ENCODE data around the gene LRFN2.
A peak's percentile ranks its signal among the peaks of the same experiment; 100 is the strongest.

The LRFN2 gene

DNA sequence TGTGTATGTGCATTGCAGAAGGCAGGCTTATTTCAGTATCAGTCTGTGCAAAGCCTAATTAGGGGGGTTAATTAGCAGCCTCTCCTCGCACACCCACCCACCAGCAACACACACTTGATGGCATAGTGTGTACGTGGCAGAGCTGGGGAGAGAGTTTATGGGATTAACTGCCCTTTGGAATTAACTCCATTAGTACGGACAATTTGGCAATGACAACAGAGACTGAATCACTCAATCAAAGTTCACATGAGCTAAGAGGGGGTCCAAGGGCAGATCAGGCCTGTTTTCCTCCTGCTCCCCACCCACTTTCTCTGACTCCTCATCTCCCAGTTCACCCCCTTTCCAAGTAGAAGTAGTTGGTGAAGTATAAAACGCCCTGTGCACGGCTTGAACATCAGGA lies 69.5 kb downstream of the LRFN2 start:
- DNase-seq (ENCODE audit: low spot score): no peak

DNA sequence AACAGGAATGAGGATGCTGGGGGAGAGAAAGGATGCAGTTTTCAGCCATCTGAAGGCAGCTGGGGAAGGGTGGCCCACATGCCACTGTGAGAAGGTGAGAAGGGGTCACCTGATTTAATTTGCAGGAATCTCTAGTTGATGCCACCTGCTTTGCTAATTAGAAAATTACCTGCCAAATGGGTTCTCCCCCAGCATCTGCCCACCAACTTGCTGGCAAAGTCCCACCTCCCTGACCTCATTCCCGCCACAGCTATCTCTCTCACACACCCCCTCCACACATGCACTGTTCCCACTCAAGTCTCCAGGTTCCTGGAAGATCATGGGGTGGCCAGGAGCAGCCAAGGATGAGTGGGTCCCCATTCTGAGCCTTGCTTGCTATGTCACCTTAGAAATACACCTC lies 70.7 kb downstream of the LRFN2 start:
- no peak for DNase-seq (ENCODE audit: low spot score)

DNA sequence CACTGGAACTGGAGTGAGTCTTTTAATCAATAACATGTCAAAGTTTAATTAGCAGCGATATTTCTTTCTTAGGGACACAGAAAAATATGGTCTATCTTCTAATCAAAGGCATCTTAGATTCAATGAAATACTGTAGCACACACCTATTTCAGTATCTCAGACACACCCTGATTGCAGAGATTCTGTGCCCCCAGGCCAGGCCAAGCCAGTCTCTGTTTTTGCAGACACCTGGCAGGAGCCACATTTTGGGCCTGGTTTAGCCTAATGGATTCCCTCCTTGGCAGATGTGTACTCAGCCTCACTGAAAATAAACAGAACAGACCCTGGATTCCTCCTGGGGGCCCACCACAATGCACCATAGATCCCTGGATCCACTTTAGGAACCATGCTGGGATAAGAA lies 74.8 kb downstream of the LRFN2 start:
- DNase-seq (ENCODE audit: low spot score): no peak

DNA sequence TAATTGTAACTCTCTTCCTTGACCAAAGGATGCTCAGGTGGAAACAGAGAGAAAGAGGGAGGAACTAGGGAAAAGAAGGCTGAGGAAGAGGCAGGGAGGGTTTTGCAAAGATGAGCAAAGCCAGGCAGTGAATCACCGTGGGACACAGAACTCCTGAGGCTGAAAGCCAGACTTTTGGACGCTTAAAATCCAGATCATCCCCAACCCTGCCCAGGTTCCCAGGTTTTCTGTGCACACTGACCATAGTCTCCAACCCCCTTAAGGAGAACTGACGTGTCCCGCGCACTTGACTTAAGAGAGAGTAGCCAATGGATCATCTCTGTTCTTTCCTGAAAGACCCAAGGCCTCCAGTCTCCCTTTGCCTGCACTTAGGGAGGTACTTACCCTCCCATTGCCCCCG lies 75.3 kb downstream of the LRFN2 start:
- no peak for DNase-seq (ENCODE audit: low spot score)

DNA sequence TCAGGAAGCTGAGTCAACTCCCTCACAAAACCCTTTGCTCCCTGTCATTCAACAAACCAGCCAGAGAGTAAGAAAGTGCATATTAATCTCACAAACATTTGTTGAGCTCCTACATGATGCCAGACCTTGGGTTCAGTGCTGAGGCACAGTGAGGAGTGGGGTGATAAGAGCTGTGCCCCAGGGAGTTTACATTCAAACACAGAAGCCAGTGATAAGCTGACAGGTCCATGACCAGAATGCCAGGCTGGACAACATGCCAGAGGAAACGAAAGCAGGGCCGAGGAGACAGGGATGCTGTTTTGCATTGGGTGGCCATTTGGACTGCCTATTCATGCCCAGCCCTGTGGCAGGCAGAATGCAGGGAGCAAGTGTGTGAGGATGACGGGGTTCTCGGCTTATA lies 76.7 kb downstream of the LRFN2 start:
- no peak for DNase-seq (ENCODE audit: low spot score)

DNA sequence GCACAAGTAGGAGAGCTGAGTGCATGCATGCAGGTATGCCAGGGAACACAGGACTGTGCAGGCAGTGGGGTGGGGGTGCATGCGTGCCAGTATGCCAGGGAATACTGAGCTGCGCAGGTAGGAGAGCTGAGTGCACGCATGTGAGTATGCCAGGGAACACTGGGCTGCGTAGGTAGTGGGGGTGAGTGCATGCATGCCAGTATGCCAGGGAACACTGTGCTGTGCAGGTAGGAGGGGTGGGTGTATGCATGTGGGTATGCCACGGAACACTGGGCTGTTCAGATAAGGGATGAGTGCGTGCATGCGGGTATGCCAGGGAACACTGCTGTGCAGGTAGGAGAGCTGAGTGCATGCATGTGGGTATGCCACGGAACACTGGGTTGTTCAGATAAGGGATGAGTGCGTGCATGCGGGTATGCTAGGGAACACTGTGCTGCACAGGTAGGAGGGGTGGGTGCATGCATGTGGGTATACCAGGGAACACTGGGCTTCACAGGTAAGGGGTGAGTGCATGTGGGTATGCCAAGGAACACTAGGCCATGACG lies 77.4 kb downstream of the LRFN2 start:
- peak; percentile 21 for DNase-seq (ENCODE audit: low spot score)

DNA sequence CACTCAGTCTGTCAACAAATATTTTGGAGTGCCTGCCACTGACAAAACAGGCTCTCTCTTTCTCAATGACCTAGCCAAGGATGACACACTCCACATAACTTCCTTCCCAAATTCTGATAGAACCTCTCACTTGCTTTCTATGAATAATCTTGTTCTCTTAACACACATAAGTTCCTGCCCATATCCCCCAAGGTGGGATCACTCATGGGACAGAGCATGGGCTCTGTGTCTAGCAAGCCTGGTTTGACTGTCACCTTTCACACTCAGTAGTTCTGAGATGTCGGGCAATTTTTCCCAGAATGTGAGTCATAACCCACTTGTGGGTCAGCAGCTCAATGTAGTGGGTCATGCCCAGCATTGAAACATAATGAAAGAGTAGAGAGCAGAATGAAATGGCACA lies 78.1 kb downstream of the LRFN2 start:
- no peak for DNase-seq (ENCODE audit: low spot score)

DNA sequence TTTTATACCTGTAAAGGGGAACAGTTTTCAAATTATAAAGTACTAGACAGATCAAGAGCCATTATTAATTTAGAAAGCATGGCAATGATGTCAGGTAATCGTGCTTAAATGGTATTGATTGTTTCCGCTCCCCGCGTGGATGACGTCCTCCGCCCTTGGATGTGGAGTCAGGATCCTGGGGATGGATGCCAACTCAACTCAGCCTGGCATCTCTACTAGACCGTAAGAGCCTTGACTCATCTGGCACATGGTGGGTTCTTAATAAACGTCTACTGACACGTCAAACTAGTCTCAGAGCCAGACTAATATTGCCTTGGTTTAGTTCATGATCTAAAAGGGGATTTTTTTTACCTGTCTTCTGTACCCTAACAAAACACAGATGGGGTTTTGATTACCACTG lies 80.2 kb downstream of the LRFN2 start:
- DNase-seq (ENCODE audit: low spot score): no peak

DNA sequence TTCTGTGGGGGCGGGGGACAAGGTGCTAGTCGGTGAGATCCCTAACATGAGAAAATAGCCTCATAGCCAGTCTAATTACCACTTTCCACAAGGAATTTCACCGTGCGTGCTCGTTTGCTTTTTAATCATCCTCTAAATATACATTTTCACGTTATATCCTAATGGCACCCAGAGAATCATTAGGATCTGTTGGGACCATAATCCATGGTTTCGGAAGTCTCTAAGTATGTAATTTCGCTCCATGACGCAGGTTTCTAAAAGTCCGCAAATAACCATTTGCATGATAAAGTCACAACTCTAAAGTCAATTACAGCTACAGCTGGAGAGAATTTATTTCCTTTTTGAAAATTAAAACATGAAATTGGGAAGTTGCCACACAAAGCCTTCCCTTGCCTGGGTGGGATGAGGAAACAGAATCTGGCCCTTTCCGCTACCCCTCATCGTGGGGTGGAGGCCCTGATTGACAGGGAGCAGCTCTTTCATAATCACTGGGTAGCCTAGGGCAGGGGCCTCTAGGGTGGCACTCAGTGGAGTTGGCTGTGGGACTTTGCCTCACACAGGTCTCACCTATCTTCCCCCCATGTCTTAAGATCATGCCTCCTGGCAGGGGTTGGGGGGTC lies 81.9 kb downstream of the LRFN2 start:
- DNase-seq (ENCODE audit: low spot score): no peak

DNA sequence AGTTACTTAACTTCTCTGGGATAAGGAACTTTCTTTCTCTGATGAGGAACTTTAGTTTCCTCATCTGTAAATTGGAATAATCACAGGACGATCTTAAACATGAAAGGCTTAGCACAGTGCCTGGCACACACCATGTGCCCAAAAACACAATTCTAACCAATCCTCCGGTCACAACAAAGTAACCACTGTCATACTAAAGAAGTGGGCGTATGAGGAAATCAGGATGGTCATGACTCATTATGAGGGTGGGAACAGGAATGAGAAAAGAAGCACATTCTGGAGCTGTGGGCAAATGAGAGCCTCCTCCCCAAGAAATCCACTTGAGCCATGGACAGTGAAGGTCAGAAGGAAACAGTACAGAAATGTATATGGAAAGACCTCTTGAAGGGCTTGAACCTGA lies 82.9 kb downstream of the LRFN2 start:
- no peak for DNase-seq (ENCODE audit: low spot score)

DNA sequence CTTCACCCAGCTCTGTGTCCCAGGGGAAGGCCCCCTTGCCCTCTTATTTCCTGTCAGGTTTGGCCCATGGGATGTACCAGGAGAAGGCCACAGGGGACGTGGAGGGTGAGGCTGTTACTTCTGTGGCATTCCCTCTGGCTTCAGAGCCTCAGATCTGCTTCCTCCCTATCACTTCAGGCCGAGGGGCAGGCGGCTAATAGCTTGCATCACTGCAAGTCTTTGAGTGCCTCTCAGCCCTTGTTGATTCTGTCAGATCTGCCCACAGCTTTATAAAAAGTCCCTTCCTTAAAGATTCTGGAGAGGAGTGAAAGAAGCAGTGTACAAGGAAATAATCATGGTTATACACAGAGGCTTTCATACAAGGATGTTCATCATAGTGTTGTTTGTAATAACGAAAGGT lies 86.9 kb downstream of the LRFN2 start:
- DNase-seq (ENCODE audit: low spot score): no peak

DNA sequence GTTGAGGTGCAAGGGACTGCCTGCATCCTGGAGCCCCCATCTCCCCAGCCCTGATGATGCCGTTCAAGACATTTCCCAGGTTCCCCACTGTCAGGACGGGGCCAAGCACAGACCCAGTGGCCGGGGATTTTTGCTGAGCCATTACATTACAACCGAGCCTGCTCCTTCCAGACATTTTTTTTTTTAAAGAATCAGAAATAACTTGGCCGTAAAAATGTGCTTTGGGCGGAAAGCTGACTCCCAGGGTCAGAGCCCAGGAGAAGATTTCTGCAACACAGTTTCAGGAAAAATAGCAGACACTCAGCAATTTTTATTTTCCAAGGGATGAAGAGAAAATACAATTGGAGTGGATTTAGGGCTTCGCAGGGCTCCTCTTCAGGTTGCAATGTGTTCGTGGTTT lies 87.9 kb downstream of the LRFN2 start:
- DNase-seq (ENCODE audit: low spot score): no peak

DNA sequence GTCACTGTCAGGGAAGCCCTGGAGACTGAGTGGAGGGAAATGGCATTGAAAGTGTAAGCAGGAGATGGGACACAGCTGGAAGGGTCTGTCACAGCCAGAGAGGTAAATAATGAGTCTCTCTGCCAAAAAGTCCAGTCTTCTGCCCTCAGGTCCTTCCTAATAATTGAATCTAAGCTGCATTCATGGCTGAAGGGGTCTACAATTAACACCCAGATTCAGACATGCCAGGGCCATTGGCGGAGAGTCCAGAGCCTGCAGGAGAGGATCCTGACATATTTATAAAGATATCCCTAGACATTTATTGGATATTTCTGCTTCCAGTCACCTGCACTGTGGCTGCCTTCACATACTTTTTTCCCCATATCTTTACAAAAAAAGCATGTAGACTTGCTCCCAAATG lies 89.0 kb downstream of the LRFN2 start:
- DNase-seq (ENCODE audit: low spot score): no peak

DNA sequence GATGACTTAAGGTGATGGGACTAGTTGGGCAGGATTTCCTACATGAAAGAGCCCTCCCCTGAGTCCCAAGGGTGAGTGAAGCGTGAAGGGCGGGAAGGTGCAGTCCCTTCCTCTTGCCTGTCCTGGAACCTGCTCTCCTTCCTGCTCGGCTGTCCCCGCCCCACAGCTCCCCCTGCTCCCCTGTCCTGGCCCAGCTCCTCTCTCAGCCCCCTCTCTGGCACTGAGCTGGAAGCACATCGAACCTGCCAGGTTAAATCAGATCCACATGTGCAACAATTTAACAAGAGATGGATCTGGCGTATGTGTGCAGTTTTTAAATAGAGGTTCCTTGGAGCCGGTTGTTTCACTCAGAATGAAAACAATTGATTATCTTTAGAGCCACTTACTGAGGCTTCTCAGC lies 95.0 kb downstream of the LRFN2 start:
- no peak for DNase-seq (ENCODE audit: low spot score)

DNA sequence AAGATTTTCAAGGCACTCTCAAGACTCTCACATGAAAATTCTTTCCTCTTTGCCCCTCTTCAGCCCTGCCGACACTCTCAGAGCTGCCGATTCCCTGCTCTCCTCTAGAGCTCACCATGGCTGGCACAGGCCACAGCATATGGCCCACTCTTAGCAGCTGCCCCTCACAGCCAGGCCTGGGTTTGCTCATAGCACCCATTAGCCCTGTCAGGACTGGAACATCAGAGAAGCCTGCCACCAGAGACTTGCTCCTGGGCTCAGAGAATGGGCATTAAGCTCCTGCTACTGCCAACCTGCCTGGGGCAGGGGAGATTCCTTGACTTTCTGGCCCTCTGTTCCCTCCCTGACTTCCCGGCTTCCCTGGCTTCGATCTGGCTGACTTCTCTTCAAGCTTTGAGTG lies 96.7 kb downstream of the LRFN2 start:
- DNase-seq (ENCODE audit: low spot score): no peak

DNA sequence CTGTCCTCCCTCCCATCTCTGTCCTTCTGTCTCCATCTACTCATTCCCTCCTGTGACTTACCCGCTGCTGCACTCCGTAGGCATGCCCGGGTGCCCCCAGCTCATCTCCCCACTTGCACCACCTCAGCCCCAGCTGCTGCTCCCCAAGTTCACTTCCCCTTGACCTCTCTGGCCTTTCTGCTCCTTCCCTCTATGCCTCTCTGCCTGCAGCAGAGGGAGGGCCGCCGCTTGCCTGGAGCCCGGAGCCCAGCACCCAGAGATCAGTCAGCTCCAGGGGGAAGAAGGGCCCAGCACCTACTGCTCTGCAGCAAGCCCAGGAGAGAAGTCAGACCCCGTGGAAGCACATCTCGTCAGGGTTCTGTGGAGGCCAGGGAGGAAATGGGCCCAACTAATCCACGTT lies 97.4 kb downstream of the LRFN2 start:
- DNase-seq (ENCODE audit: low spot score): no peak

DNA sequence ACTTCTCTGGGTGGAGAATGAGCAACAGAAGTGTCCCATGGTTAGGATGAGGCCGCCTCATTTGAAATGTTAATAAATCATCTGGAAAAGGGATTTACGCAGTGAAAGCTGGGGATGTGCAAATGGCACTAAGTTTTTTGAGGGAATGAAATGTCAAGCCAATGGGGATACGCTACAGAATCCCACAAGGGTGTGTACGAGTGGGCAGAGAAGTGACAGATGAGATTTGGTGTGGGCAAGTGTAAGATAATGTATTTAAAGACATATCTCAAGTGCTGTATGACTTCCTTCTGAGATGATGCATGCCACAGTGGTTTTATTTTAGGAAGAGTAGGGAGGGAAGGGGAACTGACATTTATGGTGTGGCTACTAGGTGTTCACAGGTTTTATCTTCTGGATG lies 100.6 kb downstream of the LRFN2 start:
- no peak for DNase-seq (ENCODE audit: low spot score)

DNA sequence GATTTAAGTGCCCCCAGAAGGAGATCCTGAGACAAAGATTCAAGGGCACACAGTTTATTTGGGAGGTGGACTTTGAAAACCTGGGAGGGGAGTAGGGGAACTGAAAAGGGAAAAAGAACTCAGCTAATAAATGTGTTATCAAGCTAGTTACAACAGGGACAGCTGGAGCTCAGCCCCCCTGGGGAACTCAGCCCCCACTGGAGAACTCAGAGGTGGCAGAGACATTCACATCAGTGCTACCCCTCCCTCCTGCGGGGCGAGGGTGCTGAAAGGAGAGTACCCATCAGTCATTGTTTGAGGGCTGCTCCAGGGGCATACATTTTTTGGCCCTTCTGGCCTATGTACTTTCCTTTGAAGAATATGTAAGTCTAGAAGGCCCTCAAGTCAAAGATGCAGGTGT lies 101.4 kb downstream of the LRFN2 start:
- DNase-seq (ENCODE audit: low spot score): no peak

DNA sequence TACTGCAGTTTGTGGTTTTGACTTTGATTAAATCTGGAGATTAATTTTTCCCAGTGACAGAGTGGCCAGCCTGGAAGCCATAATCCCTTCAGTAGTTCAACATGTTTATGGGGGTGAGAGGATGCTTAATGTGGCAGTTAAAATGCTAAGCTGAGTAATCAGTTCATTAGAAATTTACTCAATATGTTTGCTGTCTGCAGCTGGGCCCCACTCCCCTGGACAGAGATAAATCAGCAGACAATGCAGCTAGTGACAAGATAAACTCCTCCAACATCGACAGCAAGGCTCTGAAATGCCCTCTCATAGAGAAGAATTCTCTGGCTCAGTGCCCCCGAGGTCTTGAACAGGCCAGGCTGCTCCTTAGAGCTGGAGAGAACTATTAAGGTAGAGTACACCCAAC lies 101.9 kb downstream of the LRFN2 start:
- no peak for DNase-seq (ENCODE audit: low spot score)

DNA sequence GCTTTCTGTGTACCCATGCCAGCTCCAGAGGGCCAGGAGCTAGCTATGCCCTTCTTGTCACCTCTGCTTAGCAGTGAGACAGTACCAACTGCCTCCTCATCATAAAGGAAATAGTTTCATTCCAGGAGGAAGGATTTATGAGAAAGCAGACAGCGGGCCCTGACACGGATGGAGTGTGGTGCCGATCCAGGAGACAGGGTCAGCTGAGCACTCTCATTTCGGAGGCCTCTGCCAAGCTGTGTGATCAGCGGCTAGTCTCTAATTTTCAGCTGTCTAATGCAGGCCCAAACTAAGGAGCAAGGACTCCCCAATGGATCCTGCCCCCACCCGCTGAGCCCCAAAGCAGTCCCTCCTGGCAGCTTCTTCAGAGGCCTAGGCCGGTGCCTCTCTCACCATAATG lies 103.1 kb downstream of the LRFN2 start:
- no peak for DNase-seq (ENCODE audit: low spot score)

DNA sequence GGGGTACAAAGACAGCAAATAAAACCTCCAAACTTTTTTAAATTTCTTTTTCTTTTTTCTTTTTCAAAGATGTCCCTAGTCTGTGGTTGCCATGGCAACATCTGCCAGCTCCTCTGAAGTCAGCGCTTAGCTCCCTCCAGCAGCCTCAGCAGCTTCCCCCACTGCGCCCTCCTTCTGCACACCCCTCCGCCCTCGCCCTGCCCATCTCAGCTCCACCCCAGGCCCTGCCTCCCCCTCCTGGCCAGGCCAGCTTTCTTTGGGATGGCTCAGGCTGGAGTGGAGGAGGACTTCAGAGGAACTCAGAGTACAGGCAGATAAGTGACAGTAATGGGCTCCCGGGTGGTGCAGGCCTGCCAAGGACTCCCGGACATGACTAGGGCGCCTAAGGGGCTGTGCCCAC lies 104.6 kb downstream of the LRFN2 start:
- DNase-seq (ENCODE audit: low spot score): peak; percentile 74

DNA sequence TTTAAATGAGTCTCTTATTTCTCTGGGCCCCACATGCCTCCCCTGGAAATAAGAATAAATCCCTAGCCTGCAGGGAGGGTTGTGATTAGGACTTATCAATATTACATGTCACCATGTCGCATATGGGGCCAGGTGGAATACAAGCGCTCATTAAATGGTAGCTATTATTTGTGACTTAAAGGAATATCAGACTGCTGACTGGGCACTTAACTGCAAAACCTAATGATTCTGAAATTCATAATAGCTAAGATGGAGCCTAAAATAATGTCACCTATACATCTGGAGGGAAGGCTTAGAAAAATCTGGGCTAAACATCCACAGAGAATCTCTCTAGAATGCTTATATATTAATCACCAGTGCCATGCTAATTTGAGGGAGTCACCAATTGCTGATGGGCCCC lies 106.5 kb downstream of the LRFN2 start:
- DNase-seq (ENCODE audit: low spot score): no peak

DNA sequence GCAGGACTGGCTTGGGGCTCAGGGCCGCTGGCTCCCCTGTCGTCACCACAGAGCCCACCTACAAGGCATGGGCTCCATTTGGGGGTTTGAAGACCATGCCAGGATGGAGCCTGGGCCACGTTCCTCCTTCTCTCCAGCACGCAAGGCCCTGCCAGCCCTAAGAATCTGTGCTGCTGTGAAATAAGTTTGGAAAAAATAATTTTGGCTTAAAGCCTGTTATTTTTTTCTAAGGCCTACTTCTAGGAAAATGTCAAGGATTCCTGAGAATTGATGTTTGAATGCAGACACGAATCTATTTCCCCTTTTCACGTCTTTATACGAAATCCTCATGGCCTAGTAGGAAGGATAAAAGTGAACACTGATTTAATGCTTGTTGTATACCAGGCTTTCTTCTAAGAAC lies 107.5 kb downstream of the LRFN2 start:
- DNase-seq (ENCODE audit: low spot score): no peak

DNA sequence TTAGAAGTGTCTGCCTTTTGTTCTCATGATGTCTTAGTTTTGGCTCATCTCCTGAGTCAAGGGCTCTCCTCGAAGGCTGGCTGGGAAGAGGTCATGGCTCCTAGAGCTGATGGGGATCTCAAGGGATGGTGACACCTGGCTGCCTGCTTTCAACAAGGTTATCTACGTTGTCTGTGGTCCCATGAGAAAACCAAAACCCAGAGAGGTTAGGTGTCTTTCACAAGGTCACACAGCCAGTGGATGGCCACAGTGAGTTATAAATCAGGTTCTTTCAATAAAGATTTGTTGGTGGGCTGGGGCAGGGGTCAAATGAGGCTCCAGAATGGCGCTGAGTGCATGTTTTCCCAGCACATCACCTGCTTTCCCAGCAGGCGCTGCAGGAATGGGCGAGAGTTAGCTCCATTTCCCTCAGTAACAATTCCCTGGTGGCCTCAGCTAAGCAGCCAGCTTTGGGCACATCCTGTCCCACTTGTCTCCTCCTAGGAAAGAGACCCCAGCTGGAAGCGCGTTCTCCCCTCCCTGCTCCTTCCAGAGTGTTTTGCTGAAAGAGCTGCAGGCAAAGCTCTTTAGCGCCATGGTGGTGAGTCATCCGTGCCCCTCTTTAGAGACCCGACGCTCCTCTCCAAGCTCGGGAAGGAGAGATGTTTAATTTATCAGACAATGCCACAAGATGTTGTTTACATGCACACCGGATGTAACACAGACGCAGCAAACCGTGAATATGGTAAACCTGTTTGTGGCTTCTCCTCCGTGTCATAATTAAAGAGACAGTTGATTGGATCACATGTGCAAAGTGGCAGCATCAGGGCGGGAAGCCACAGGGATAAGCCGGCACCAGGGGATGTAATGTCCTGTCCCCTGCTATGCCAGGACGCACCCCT lies 109.7 kb downstream of the LRFN2 start:
- peak; percentile 35 for DNase-seq (ENCODE audit: low spot score)

Data from Ammon's horn (tissue), 1 donor.